ENCODE measurements around the gene REXO4. TPM values are rescaled to one million over a fixed set of nuclear protein-coding genes. Genes with fewer than 3 reads are reported as not detected.

REXO4 gene
- total RNA-seq, 4 donors from 2014 or later: 17.9 to 27.0 (median 22.7) TPM

DNA sequence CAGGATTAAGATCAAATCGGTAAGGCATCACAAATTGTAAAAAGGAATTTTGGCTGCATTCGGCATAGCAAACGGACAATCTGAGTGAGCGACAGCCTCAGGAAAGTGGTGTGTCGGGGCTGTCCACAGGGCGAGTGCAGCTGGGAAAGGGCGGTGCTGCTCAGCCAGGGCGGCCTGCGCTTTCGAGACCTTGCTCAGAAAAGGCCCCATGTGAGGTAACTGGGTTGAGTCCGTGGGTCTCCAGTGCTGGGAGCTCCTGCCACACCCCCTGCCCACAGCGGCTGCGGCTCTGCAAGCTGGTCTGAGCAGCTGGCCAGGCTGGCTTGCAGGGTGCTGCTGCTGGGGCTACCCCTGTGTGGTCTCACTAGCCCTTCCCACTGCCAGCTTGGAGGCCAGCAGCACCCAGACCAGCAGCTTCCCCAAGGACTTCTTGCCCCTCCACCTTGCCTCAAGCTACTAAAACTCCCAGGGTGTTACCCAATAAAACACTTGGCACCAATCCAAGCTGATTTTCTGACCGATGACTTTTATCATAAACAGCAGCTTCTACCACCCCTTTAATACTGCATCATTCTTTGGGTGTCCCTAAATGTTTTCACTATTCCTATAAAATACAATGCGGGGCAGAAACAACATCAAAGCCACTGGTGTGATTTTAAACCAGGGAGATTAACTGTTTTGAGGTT lies 55.3 kb downstream of the REXO4 start:
- Histone ChIP-seq H3K27me3 (no peaks in the 10 kb centered on the region), H3K4me1 (peaks cover 0 to 34% (median 4%) of the 10 kb centered on the region in 4 donors), H3K27ac (no peak overlapping the region), H3K9me3 (no peaks in the 10 kb centered on the region), H3K4me3 (no peak overlapping the region), H3K36me3 (peaks cover 0 to 91% (median 8%) of the 10 kb centered on the region in 3 donors)
- WGBS, 2 donors: 81 to 89% methylated on average over 14 to 15 of the region's 15 CpGs
- no peak for TF ChIP-seq POLR2A (IDR thresholded peaks at IDR 0.05)
- no peak for TF ChIP-seq EP300 (IDR thresholded peaks at IDR 0.05)
- no peak for DNase-seq (ENCODE audit: low spot score in 2 of 2)

DNA sequence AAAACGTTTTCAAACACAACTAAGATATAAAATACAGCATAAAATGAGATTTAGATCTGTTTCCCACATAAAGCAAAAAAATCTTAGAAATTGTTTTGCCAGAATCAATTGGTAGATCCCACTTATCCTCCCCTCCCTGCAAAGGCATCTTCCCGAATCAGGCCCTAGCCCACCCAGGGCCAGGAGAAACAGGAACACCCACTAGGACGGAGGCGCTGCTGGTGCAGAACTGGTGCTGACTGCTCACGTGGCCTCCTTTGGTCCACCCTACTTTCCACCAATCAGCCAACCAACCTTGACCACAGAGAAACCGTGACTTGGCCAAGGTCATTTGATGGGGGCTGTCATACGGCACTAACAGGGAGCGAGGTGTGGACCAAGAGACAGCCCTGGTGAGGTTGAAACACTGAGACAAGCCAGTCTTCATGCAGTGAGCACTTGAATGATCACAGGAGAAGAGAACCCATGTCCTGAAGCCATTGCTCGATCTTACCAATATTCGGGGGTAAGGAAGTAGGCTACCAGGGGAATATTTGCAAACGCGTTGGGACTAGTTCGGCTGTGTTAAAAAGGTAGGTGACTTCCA lies 56.2 kb downstream of the REXO4 start:
- Histone ChIP-seq H3K4me1 (peaks cover 0 to 35% (median 10%) of the 10 kb centered on the region in 4 donors), H3K4me3 (no peak overlapping the region), H3K36me3 (peaks cover 0 to 82% (median 0%) of the 10 kb centered on the region in 3 donors), H3K9me3 (no peaks in the 10 kb centered on the region), H3K27ac (no peak overlapping the region), H3K27me3 (no peaks in the 10 kb centered on the region)
- no peak for DNase-seq (ENCODE audit: low spot score in 2 of 2)
- TF ChIP-seq EP300 (IDR thresholded peaks at IDR 0.05) (no peak), POLR2A (IDR thresholded peaks at IDR 0.05) (no peak)
- TF ChIP-seq, protein P1, sequence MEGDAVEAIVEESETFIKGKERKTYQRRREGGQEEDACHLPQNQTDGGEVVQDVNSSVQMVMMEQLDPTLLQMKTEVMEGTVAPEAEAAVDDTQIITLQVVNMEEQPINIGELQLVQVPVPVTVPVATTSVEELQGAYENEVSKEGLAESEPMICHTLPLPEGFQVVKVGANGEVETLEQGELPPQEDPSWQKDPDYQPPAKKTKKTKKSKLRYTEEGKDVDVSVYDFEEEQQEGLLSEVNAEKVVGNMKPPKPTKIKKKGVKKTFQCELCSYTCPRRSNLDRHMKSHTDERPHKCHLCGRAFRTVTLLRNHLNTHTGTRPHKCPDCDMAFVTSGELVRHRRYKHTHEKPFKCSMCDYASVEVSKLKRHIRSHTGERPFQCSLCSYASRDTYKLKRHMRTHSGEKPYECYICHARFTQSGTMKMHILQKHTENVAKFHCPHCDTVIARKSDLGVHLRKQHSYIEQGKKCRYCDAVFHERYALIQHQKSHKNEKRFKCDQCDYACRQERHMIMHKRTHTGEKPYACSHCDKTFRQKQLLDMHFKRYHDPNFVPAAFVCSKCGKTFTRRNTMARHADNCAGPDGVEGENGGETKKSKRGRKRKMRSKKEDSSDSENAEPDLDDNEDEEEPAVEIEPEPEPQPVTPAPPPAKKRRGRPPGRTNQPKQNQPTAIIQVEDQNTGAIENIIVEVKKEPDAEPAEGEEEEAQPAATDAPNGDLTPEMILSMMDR (IDR thresholded peaks at IDR 0.05): no peak
- 72 to 74% methylated on average over 13 of the region's 13 CpGs for WGBS, 2 donors

DNA sequence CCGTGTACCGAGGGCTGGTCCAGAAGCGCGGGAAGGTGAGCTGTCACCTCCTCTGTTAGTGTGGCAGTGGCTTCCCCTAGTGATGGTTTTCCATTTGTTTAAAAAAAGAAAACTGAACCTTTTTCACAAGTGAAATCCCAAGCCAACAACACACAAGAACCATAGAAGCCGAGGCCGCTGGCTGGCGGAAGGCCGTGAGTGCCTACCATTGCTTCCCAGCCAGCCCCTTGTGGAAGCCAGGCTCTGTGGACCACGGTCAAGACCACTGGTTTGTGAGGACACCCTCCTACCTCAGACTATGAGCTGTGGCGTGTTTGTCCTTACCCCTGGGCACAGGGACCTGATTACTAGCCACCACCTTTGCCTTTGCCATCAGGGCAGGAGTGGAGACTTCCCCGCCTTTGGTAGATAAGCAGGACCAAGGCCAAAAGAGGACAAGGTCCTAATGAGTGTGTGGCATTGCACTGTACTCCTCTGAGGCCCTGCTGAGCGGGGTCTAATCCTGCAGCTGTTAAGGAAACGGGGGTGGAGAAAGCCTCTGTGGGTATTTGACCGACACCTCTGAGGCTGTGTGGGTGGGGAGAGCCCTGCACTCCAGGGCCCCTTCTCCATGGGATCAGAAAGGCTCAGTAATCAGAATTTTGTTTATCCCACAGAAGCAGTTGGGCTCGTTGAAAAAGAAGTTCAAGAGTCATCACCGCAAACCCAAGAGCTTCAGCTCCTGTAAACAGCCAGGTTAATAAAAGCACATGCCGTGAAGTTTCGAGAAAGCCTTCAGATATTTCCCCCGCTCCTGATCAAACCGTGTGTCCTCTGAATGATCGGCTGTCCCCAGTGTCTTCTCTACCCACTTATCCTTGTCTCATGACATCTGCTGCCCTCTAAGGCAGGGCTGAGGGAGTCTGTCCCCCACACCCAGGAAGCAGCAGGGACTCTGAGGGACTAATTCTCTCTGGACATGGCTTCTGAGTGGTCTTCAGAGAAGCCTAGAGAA lies 57.1 kb downstream of the REXO4 start:
- TF ChIP-seq POLR2A (IDR thresholded peaks at IDR 0.05): no peak
- no peak for DNase-seq (ENCODE audit: low spot score in 2 of 2)
- H3K4me1 ChIP-seq: peaks cover 0 to 38% (median 11%) of the 10 kb centered on the region in 4 donors
- H3K27me3 ChIP-seq: no peaks in the 10 kb centered on the region
- H3K9me3 ChIP-seq: no peaks in the 10 kb centered on the region
- no peak overlapping the region for H3K27ac ChIP-seq
- H3K4me3 ChIP-seq: no peak overlapping the region
- WGBS, 2 donors: 76 to 83% methylated on average over 21 of the region's 21 CpGs
- peaks cover 0 to 73% (median 0%) of the 10 kb centered on the region in 3 donors for H3K36me3 ChIP-seq

DNA sequence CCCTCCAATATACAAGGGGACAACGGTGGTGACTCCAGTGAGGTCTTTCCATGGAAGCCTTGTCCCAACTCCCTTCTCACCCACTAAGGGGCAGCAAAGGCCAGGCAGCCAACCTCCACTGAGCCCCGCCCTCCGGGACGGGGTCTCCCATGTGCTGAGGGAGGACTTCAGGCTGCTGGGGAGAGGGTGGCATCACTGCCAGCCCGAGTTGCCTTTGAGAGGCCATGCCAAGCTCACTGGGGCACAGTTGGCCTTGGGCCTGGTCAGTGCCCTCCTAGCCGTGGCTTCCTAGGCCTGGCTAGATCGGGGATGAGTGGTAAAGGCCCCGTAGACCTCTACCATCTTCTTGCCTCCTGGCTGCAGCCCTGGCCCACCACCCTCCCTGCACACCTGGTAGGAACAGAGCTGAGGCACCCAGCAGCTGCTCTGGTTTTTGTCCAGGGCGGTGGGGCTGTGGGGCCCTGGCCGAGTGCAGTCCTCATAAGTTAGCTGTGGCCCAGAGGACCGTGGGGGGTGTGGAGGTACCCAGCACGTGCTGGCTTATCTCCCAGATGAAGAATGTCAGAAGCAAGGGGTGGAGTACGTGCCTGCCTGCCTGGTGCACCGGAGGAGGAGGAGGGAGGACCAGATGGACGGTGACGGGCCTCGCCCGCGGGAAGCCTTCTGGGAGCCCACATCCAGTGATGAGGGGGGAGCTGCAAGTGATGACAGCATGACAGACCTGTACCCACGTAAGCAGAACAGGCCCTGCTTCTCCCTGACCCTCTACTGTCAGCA lies 58.2 kb downstream of the REXO4 start:
- H3K4me3 ChIP-seq: no peak overlapping the region
- no peaks in the 10 kb centered on the region for H3K9me3 ChIP-seq
- TF ChIP-seq EP300 (IDR thresholded peaks at IDR 0.05): no peak
- no peak for TF ChIP-seq POLR2A (IDR thresholded peaks at IDR 0.05)
- TF ChIP-seq, protein P1 (IDR thresholded peaks at IDR 0.05): peak in 1 of 5 experiments; percentile 15
- H3K27me3 ChIP-seq: no peaks in the 10 kb centered on the region
- no peak for DNase-seq (ENCODE audit: low spot score in 2 of 2)
- no peak overlapping the region for H3K27ac ChIP-seq
- peaks cover 0 to 64% (median 0%) of the 10 kb centered on the region in 3 donors for H3K36me3 ChIP-seq
- peaks cover 0 to 49% (median 22%) of the 10 kb centered on the region in 4 donors for H3K4me1 ChIP-seq
- WGBS, 2 donors: 65 to 68% methylated on average over 14 to 20 of the region's 20 CpGs

DNA sequence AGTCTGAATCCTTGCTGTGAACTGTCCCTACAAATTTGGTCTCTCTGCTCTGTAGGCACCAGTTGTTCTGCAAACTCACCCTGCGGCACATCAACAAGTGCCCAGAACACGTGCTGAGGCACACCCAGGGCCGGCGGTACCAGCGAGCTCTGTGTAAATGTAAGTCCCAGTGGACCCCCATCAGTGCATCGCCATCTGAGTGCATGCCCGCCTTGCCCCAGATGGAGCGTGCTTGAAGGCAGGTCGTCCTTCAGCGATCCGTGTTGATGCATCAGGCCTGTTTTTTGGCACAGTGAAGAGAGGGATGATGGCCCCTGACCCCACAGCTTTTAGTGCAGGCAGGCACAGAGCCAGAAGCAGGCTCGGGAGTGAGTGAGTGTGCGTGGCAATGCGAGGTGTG lies 60.2 kb downstream of the REXO4 start:
- H3K4me1 ChIP-seq: peaks cover 0 to 55% (median 22%) of the 10 kb centered on the region in 4 donors
- H3K36me3 ChIP-seq: peaks cover 0 to 64% (median 0%) of the 10 kb centered on the region in 3 donors
- H3K4me3 ChIP-seq: no peak overlapping the region
- DNase-seq (ENCODE audit: low spot score in 2 of 2): no peak
- no peaks in the 10 kb centered on the region for H3K27me3 ChIP-seq
- no peaks in the 10 kb centered on the region for H3K9me3 ChIP-seq
- TF ChIP-seq EP300 (IDR thresholded peaks at IDR 0.05) (no peak), POLR2A (IDR thresholded peaks at IDR 0.05) (no peak)
- TF ChIP-seq, protein P1 (IDR thresholded peaks at IDR 0.05): no peak
- no peak overlapping the region for H3K27ac ChIP-seq
- 57 to 74% methylated on average over 6 to 14 of the region's 14 CpGs for WGBS, 2 donors

Data from tibial nerve (tissue), 4 donors.